Left lobe of liver (tissue), 2 donors: ENCODE data around the gene PDE5A. TPM values are rescaled to one million over a fixed set of nuclear protein-coding genes. Genes with fewer than 3 reads are reported as not detected.

Experiments used
- ATAC-seq: fragments of 200-7000 bp; cut with Tn5 transposase; one replicate; pipeline ENCODE4 v1.9.1; 2020; ENCODE audit warnings: mild to moderate bottlenecking, moderate library complexity
- DNase-seq: peaks from one replicate; pipeline ENCODE4 v3.0.0-alpha.2; 2020; ENCODE audit warnings: low spot score
- total RNA-seq: library from RNA; stranded (reverse); gene quantifications from one replicate; pipeline ENCODE4 v1.2.1, GENCODE V29; 2021
- donor health status: DM: no; HTN: no; CAD: no; lungs with moderate emphysema.
- donor health status: DM: no; HTN: yes; CAD: no.

PDE5A gene
- total RNA-seq, 1 donor from 2014 or later, result 0.53 TPM

GRCh38 chr4:119525005-119525749 lies 103.4 kb downstream of the PDE5A start:
- ATAC-seq (no peak), DNase-seq (no peak)

GRCh38 chr4:119523399-119523798 lies 105.2 kb downstream of the PDE5A start:
- no peak for ATAC-seq
- no peak for DNase-seq

DNA sequence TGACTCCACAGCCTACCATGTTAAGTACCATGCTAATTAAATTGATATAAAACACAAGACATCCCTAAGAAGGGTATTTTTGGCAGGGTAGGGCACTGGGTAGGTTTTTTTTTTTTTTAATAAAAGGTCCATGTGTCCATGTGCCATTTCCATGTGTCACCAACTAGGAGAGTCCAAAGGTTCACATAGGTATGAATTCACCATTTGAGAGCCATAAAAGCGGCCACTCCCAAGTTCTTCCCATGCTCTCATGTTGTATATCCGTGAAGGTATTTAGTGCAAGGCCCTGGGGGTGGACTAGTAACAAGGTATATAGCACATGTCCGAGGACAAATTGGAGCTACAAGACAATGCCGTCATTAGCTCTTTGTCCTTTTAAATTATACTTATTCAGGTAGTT lies 107.3 kb downstream of the PDE5A start:
- ATAC-seq, result no peak

DNA sequence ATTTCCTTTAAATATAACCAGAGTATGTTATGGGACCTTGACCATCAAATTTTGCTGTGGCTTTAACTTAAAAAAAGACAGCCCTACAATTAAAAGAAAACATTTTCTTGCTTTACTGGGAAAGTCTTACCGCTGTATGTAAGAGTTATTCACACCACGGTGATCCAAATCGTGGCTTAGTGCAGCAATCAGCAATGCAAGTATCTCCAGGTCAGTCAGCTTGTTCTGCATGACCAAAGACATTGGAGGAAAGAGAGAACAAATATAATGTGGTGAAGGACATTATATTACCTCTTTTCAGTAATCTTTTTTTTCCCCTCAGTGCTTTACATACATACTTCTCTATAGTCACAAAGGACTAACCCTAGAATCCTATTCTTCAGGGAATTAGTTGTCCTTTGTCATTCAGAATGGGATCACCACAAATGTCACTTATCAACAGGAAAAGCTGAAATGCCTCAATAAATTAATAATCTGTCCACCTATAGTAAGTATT lies 109.6 kb downstream of the PDE5A start:
- ATAC-seq (no peak), DNase-seq (no peak)

More for the DNA sequence above, 107.3 kb downstream of the PDE5A start:
- no peak for DNase-seq

DNA sequence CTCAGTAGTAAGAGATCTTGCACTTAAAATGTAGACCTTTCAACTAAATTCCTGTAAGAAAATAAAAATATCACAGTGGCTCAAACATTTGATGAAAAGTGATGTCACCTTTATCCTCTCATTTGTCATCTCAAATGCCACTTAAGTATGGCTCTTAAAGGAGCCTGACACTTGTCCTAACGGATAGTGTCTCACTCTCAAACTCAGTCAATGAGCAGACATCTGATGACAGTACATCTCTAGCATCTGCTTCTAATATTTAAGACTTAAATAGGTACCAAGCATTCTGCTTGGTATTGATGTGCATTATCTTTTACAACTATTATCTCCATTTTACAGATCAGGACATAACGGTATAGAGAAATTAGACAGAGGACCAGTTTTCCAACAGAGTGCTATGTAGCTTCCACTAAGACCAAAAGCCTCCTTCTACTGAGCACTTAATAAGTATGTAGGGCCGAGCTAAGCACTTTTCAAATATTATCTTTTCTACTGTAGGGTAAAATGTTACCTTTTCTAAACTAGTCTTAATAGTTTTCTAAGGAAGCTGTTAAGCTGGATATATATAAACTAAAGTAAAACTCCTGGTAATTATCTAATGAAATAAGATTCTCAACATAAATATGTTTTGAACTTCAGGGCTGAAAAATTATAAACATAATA lies 110.2 kb downstream of the PDE5A start:
- no peak for ATAC-seq
- no peak for DNase-seq

GRCh38 chr4:119517361-119518229 lies 111.0 kb downstream of the PDE5A start:
- ATAC-seq, result peak; percentile 81

DNA sequence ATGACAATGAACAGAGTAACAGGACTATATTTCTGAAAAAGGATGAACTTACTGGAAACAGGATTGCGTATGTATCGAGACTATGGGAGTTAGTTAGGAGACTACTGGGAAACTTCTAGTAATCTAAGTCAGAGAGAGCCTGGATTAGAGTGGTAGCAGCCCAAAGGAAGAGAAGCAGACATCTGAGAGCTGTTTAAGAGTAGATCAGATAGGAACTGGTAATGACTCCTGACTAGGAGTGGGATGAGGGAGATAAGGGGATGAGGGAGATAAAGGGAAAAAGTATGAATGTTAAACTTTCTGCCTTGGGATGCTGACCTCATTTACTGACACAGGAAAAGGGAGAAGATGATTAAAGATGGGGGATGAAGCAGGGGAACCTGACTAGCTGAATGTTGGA lies 116.2 kb downstream of the PDE5A start:
- ATAC-seq, result no peak
- no peak for DNase-seq

More at GRCh38 chr4:119517361-119518229, 111.0 kb downstream of the PDE5A start:
- DNase-seq, result no peak

- ATAC-seq (no peak), DNase-seq (no peak)
These were observed 118.0 kb downstream of the PDE5A start for GRCh38 chr4:119510395-119511149.

DNA sequence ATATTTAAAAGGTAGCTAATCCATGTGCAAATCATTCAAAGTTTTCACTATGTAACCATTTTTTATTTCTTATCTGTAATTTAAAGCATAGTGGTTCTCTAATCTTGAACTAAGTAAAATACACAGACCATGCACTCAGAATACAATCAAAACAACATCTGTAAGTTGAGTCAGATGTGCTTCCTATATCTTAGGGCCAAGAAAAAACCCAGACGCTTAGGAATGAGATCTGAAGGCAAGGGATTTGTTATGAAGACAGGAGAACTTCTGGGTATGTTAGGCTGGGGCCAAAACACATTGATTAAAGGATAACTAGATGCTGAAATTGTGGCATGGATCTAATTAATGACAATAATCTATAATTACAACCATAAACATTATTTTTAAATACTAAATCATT lies 120.3 kb downstream of the PDE5A start:
- ATAC-seq, result no peak

GRCh38 chr4:119506806-119507205 lies 121.8 kb downstream of the PDE5A start:
- no peak for DNase-seq

More for the DNA sequence above, 120.3 kb downstream of the PDE5A start:
- no peak for DNase-seq

DNA sequence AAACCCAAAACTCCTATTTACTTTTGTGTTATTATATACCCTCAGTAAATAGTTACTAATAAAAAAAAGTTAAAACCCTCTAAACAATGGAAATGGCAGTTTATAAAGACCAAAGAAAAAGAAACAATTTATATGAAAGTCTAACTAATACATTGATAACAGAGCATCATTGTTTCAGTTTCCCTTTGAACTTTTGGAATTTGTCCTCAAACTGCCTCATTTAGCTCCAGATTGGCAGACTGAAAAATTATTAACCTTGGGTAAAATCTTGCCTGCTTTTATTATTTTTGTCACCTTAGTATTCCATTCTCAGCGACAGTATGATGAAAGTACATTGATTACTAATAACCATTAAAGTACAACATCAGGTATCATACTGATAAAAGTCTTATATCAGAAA lies 124.0 kb downstream of the PDE5A start:
- ATAC-seq (no peak), DNase-seq (no peak)

More at GRCh38 chr4:119506806-119507205, 121.8 kb downstream of the PDE5A start:
- no peak for ATAC-seq

- DNase-seq, result no peak
- no peak for ATAC-seq
These were observed 126.9 kb downstream of the PDE5A start for GRCh38 chr4:119501740-119502139.

DNA sequence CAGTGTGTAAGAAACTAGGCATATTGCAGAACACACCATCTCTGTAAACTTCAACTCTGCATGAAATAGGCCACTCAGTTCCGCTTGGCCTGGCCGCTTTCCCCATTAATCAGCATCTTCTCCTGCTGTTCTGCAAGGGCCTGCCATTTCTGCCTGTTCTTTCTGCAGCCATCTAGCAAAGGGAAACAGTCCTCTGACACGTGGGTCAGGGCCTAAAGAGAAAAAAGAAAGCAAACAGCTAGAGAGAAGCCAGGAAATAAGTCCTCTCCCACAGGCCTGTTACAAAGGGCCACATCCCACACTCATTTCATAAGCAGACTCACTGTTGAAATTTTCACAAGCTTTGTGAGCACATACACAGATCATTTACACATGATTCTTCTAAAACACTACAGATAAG lies 130.1 kb downstream of the PDE5A start:
- DNase-seq, result no peak
- ATAC-seq, result peak; percentile 54

GRCh38 chr4:119493886-119494285 lies 134.7 kb downstream of the PDE5A start:
- ATAC-seq, result no peak

GRCh38 chr4:119493419-119493818 lies 135.2 kb downstream of the PDE5A start:
- DNase-seq (no peak), ATAC-seq (no peak)

More at GRCh38 chr4:119493886-119494285, 134.7 kb downstream of the PDE5A start:
- DNase-seq, result no peak

GRCh38 chr4:119490335-119490734 lies 138.3 kb downstream of the PDE5A start:
- no peak for DNase-seq
- ATAC-seq, result peak; percentile 68

DNA sequence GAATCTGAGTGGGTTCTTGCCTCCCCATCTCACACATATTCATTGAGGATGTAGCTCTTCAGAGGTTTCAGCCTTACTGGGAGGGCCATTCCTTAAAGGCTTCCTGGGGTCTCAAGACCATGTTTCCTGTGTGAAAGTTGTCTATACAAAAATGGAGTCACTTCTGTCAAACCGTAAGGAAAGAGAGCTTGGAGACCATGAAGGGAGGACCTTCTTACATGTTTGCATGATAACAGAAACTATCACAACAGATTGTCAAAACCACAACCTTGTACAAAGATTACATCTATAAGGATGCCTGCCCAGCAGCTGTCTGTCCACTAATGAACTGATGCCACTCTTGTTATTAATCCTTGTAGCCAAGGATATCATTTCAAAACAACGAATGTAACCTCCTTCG lies 139.3 kb downstream of the PDE5A start:
- ATAC-seq, result no peak

DNA sequence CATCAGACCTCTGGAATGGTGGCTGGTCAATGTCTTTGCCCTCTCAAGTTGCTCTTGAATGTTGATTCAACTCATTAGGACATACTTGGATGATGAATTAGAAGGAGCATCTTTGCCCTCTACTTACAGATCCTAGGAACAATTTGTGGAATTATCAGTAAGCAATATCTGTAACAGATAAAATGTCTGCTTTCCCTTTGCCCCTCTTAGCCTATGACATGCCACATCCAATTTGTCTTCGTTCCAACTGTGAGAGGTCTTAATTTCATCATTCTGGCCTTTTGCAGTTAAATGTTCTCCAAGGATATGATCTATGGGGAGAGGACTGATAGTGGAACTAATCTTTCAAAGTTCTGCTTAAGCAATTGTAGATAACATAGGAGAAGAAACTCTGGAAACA lies 148.3 kb downstream of the PDE5A start:
- DNase-seq (no peak), ATAC-seq (no peak)

More for the DNA sequence above, 139.3 kb downstream of the PDE5A start:
- DNase-seq, result no peak

DNA sequence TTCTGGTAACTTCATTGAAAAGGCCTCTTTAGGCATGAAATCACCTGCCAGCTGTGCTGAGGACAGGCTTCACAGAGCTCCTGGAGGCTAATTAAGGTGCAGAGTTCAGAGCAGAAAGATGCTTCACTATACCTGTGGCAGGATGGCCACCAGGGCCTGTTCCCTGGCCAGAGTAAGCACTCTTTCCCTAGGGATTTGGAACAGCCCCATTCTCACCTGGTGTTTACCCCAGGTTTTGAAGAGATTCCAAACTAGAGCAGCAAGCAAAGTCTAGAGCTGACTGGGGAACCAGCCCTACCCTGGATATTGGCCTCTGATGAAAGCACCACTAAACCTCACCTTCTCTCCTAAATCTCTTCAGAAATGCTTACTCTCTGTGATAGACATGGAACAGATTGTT lies 148.8 kb downstream of the PDE5A start:
- ATAC-seq (peak; percentile 55), DNase-seq (no peak)

DNA sequence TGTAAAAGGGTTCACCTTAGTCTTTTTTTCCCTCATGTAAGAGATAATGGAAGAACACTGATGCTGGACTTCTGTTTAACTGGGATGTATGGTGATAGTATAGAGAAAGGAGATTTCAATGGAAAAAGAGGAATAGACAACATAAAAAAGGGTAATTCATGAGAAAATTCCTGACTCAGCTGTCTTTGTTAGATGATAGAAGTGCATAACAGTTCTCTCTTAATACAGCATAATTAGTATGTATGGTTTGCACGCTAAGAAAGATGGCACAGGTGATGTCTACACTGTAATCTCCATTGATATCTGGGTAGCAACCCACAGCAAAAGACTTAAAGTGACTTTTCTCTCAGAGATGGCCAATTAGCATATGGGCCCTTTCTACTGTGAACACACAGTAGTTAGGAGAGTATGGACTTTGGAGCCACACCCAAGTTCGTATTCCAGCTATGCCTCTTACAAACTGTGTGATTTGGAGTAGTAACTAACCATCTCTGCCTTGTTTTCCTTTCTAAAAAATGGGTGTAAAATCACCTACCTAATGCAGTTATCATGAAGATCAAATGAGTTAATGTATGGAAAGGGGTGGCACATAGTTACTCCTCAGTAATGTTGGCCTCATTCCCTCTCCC lies 149.3 kb downstream of the PDE5A start:
- ATAC-seq (peak; percentile 45), DNase-seq (no peak)
